Measurements from ENCODE around the gene ACSM3.

The ACSM3 gene

DNA sequence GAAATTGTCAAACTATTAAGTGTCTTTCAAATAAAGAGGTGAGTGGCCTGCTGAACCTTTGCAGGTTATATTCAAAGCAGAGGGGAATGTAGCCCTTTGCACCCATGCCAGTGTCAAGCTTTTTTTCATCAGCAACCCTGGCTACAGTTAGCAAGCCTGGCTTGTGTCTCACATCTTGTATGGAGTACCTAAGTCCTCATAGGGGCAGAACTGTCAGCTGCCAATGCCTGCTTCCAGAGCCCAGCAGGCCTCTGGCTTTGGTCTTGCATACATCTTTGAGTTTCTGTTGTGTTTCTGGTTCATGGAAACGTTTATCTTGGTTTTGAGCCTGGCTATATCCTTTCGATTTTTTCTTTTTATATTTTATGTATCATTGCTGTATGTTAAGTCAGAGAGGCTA, 69.3 kb downstream of the ACSM3 start:
- TF ChIP-seq GATA1 (IDR thresholded peaks at IDR 0.05; ENCODE audit: low read depth, low read length) (no peak), POLR2A (IDR thresholded peaks at IDR 0.05; ENCODE audit: low read length) (no peak)
- DNase-seq = no peak

DNA sequence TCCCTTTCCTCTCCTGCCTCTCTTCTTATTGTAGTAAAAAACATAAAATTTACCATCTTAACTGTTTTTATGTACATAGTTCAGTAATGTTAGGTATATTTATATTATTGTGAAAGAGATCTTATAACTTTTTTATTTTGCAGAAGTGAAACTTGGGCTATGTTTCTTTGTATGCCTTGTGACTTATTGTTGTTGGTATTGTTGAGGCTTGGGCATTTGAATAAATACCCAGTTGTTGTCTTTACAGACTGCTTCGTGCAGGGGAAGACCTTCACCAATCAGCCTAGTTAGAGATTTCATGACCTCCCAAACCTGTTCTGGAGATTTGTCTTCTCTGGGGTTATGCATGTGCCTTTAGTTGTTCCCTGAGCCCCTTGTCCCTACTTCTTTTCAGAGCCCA, 74.4 kb downstream of the ACSM3 start:
- TF ChIP-seq POLR2A (IDR thresholded peaks at IDR 0.05; ENCODE audit: low read length) (no peak), GATA1 (IDR thresholded peaks at IDR 0.05; ENCODE audit: low read depth, low read length) (no peak)
- no peak for DNase-seq

GRCh38 chr16:20839504-20839903, 75.7 kb downstream of the ACSM3 start:
- TF ChIP-seq POLR2A (IDR thresholded peaks at IDR 0.05; ENCODE audit: low read length) = no peak
- TF ChIP-seq GATA1 (IDR thresholded peaks at IDR 0.05; ENCODE audit: low read depth, low read length) = no peak
- DNase-seq = no peak

GRCh38 chr16:20844054-20844453, 80.2 kb downstream of the ACSM3 start:
- no peak for TF ChIP-seq GATA1 (IDR thresholded peaks at IDR 0.05; ENCODE audit: low read depth, low read length)
- TF ChIP-seq POLR2A (IDR thresholded peaks at IDR 0.05; ENCODE audit: low read length) = no peak
- DNase-seq = no peak

DNA sequence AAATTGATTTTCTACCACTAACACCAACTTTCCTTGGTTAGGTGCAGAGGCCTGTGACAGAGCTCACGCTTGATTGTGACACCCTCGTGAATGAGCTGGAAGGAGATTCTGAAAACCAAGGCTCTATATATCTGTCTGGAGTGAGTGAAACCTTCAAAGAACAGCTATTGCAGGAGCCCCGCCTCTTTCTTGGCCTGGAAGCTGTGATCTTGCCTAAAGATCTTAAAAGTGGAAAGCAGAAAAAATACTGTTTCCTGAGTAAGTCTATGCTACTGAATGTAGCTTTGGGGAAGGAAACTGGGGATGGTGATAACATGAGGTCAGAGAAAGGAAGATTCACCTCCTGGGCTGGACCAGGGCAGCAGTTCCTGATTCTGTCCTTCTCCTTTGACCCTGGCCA, 80.8 kb downstream of the ACSM3 start:
- TF ChIP-seq POLR2A (IDR thresholded peaks at IDR 0.05; ENCODE audit: low read length) (no peak), GATA1 (IDR thresholded peaks at IDR 0.05; ENCODE audit: low read depth, low read length) (no peak)
- DNase-seq = peak in 1 of 2 experiments; percentile 16

GRCh38 chr16:20846030-20846429, 82.2 kb downstream of the ACSM3 start:
- DNase-seq = no peak
- no peak for TF ChIP-seq POLR2A (IDR thresholded peaks at IDR 0.05; ENCODE audit: low read length)
- TF ChIP-seq GATA1 (IDR thresholded peaks at IDR 0.05; ENCODE audit: low read depth, low read length) = no peak

- TF ChIP-seq GATA1 (IDR thresholded peaks at IDR 0.05; ENCODE audit: low read depth, low read length) (no peak), POLR2A (IDR thresholded peaks at IDR 0.05; ENCODE audit: low read length) (no peak)
- no peak for DNase-seq
Measured at GRCh38 chr16:20846551-20846950, 82.7 kb downstream of the ACSM3 start.
